ENCODE data around the gene ZNF557. TPM values are rescaled to one million over a fixed set of nuclear protein-coding genes. Genes with fewer than 3 reads are reported as not detected.

ZNF557 gene
- polyA plus RNA-seq, 1 experiment, result 3.1 TPM

DNA sequence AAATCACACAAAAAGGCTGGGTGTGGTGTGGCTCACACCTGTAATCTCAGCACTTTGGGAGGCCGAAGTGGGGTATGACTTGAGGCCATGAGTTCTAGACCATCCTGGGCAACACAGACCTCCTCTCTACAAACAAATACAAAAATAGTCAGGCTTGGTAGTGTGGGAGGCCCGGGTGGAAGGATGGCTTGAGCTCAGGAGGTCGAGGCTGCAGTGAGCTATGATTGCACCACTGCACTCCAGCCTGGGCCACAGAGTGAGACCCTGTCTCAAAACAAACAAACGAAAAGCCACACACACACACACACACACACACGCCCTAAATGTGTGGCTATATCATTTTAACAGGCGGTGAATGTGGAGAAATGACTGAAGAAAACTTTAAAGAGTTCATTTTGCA is 904 bp upstream of the ZNF557 start:
- H3K36me3 ChIP-seq (ENCODE audit: control insufficient read depth, insufficient read depth, low read length), result peaks cover 10% of the 10 kb centered on the region
- ChIA-PET POLR2A (interaction anchor here (0.7 kb wide), 1 partner anchor 31 kb away, joined by 3 read pairs; no protein-coding TSS in a partner anchor), CTCF (interaction anchor here (1.6 kb wide), 1 partner anchor 205 kb away, joined by 3 read pairs; no protein-coding TSS in a partner anchor)
- no peaks in the 10 kb centered on the region for H3K27me3 ChIP-seq (ENCODE audit: control insufficient read depth, insufficient read depth, low read length)
- H3K4me3 ChIP-seq (ENCODE audit: low read depth, low read length), result no peak overlapping the region
- TF ChIP-seq, protein P1, sequence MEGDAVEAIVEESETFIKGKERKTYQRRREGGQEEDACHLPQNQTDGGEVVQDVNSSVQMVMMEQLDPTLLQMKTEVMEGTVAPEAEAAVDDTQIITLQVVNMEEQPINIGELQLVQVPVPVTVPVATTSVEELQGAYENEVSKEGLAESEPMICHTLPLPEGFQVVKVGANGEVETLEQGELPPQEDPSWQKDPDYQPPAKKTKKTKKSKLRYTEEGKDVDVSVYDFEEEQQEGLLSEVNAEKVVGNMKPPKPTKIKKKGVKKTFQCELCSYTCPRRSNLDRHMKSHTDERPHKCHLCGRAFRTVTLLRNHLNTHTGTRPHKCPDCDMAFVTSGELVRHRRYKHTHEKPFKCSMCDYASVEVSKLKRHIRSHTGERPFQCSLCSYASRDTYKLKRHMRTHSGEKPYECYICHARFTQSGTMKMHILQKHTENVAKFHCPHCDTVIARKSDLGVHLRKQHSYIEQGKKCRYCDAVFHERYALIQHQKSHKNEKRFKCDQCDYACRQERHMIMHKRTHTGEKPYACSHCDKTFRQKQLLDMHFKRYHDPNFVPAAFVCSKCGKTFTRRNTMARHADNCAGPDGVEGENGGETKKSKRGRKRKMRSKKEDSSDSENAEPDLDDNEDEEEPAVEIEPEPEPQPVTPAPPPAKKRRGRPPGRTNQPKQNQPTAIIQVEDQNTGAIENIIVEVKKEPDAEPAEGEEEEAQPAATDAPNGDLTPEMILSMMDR (IDR thresholded peaks at IDR 0.05; ENCODE audit: insufficient read depth, low read depth, low read length), result no peak
- DNase-seq (ENCODE audit: low read depth), result no peak

DNA sequence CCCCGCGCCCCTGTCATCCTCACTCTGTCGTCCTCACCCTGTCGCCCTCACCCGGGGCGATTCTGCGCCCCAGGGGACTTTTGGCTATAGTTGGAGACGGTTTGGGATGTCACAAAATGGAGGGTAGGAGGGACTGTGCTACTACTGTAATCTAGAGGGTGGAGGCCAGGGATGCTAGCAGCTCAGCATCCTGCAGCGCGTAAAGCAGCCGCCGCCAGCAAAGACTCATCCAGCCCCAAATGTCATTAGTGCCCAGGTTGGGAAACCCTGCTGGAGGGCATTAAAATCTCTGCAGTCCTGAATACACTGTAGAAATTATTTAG is 362 bp downstream of the ZNF557 start:
- CTCF ChIA-PET, result interaction anchor here (1.0 kb wide), 1 partner anchor 11 kb away, joined by 4 read pairs; no protein-coding TSS in a partner anchor
- TF ChIP-seq, protein P1 (IDR thresholded peaks at IDR 0.05; ENCODE audit: insufficient read depth, low read depth, low read length), result no peak
- Histone ChIP-seq H3K27me3 (ENCODE audit: control insufficient read depth, insufficient read depth, low read length) (no peaks in the 10 kb centered on the region), H3K36me3 (ENCODE audit: control insufficient read depth, insufficient read depth, low read length) (peaks cover 12% of the 10 kb centered on the region), H3K4me3 (ENCODE audit: low read depth, low read length) (peak overlapping the region; percentile 86)
- POLR2A ChIA-PET, result interaction anchor here (1.0 kb wide), 1 partner anchor 22 kb away, joined by 4 read pairs; no protein-coding TSS in a partner anchor
- no peak for DNase-seq (ENCODE audit: low read depth)

DNA sequence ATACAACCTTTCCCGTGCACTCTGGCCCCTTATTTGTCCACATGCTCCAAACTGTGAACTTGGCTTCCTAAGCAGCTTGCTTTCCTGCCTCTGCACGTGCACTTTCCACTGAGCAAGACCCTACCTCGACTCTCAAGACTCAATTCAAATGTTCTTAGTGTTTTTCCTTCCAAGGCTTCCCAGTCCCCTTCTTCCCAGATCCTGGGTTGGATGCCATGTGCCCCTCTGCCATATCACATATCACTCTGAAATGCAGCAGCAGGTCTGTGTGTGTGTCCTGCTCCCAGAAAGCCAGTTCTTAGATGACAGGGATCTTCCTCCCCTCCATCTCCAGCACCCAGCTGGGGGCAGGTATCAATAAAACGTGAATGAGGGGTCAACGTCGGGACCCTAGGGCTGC is 3.0 kb downstream of the ZNF557 start:
- DNase-seq (ENCODE audit: low read depth), result no peak
- Histone ChIP-seq H3K27me3 (ENCODE audit: control insufficient read depth, insufficient read depth, low read length) (no peaks in the 10 kb centered on the region), H3K36me3 (ENCODE audit: control insufficient read depth, insufficient read depth, low read length) (peaks cover 29% of the 10 kb centered on the region), H3K4me3 (ENCODE audit: low read depth, low read length) (no peak overlapping the region)
- CTCF ChIA-PET, result no interaction called here
- TF ChIP-seq, protein P1 (IDR thresholded peaks at IDR 0.05; ENCODE audit: insufficient read depth, low read depth, low read length), result no peak
- POLR2A ChIA-PET, result no interaction called here

DNA sequence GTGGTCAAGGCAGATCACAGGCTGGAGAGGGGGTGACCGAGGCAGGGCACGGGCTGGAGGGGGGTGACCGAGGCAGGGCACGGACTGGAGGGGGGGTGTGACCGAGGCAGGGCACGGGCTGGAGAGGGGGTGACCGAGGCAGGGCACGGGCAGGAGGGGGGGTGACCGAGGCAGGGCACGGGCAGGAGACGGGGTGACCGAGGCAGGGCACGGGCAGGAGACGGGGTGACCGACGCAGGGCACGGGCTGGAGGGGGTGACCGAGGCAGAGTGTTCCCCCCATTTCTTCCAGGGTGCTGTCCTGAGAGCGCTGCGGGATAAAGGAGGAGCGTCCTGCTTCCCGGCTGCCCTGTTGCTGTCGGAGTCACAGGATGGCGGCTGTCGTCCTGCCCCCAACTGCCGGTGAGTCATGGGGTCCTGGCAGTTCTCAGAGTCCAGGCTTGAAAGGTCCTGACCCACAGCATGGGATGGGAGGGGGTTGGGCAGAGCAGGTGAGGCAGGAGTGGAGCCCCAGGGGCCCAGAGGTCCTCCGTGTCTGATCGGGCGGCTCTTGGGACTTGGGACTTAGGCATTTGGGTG is 5.3 kb downstream of the ZNF557 start:
- DNase-seq (ENCODE audit: low read depth), result no peak
- ChIA-PET POLR2A (no interaction called here), CTCF (no interaction called here)
- TF ChIP-seq, protein P1 (IDR thresholded peaks at IDR 0.05; ENCODE audit: insufficient read depth, low read depth, low read length), result no peak
- no peak overlapping the region for H3K4me3 ChIP-seq (ENCODE audit: low read depth, low read length)
- peaks cover 34% of the 10 kb centered on the region for H3K36me3 ChIP-seq (ENCODE audit: control insufficient read depth, insufficient read depth, low read length)
- H3K27me3 ChIP-seq (ENCODE audit: control insufficient read depth, insufficient read depth, low read length), result no peaks in the 10 kb centered on the region

DNA sequence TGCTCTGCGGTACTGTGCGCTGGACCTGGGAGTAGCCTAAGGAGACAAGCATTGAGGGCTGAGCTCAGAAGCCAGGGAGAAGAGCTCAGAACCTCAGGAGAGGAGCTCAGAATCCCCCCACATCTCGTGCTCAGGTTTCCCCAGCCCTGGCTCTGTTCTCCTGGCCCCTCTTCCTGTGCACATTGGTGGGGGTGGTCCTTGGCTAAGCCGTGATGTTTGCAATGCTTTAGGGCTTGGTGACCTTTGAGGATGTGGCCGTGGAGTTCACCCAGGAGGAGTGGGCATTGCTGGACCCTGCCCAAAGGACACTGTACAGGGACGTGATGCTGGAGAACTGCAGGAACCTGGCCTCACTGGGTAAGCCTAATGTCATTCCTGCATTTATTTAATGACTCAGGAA is 6.6 kb downstream of the ZNF557 start:
- Histone ChIP-seq H3K4me3 (ENCODE audit: low read depth, low read length) (no peak overlapping the region), H3K27me3 (ENCODE audit: control insufficient read depth, insufficient read depth, low read length) (no peaks in the 10 kb centered on the region), H3K36me3 (ENCODE audit: control insufficient read depth, insufficient read depth, low read length) (peaks cover 42% of the 10 kb centered on the region)
- TF ChIP-seq, protein P1 (IDR thresholded peaks at IDR 0.05; ENCODE audit: insufficient read depth, low read depth, low read length), result no peak
- ChIA-PET CTCF (interaction anchor here (0.5 kb wide), 1 partner anchor 98 kb away, joined by 3 read pairs; no protein-coding TSS in a partner anchor), POLR2A (no interaction called here)
- no peak for DNase-seq (ENCODE audit: low read depth)
